ENCODE data around the gene KRTAP10-10. TPM values are rescaled to one million over a fixed set of nuclear protein-coding genes. Genes with fewer than 3 reads are reported as not detected.
A peak's percentile ranks its signal among the peaks of the same experiment; 100 is the strongest.

KRTAP10-10 gene
- total and polyA plus RNA-seq, 9 of the 15 experiments (the other 6 are each of a cell fraction or from before 2014, with no cell fraction given): not detected

- Histone ChIP-seq H4K20me1 (replicated peaks; ENCODE audit: control insufficient read depth, insufficient read depth, low read length) (no peaks in the 10 kb centered on the region), H3K9ac (ENCODE audit: insufficient read depth in 1 of 2, low read depth in 2 of 2, low read length in 2 of 2) (no peak overlapping the region), H2AFZ (ENCODE audit: low read depth, low read length) (no peak overlapping the region), H3K27me3 (ENCODE audit: control insufficient read depth in 2 of 2, insufficient read depth in 2 of 2, low read length in 2 of 2) (peaks cover 14 to 37% of the 10 kb centered on the region in 2 experiments; a peak in 4 of 5 replicates), H3K36me3 (ENCODE audit: control insufficient read depth, insufficient read depth, low read length) (no peaks in the 10 kb centered on the region), H3K27ac (ENCODE audit: extremely low read depth, low read depth, low read length) (no peak overlapping the region), H3K79me2 (ENCODE audit: control insufficient read depth, insufficient read depth, low read length) (no peaks in the 10 kb centered on the region), H3K4me2 (ENCODE audit: insufficient read depth, low read length) (no peak overlapping the region), H3K4me1 (replicated peaks in 1 of 2; ENCODE audit: control insufficient read depth in 2 of 2, insufficient read depth in 2 of 2, low read length in 2 of 2) (peaks cover 0 to 10% of the 10 kb centered on the region in 2 experiments; a peak in 2 of 5 replicates), H3K4me3 (no peak overlapping the region), H3K9me3 (replicated peaks; ENCODE audit: control insufficient read depth, insufficient read depth, low read depth, low read length) (no peaks in the 10 kb centered on the region), H3K9me1 (ENCODE audit: control insufficient read depth, insufficient read depth, low read length) (peaks cover 3% of the 10 kb centered on the region)
- no TSS peak for BruUV-seq (replicated peaks)
- intact Hi-C loops (cut with micrococcal nuclease): no loop called here
- TF ChIP-seq CBFB (CRISPR knock-in tag; IDR thresholded peaks at IDR 0.05): no peak
- TF ChIP-seq PURB (CRISPR knock-in tag; IDR thresholded peaks at IDR 0.05; ENCODE audit: low read depth): no peak
- TF ChIP-seq, protein P1, sequence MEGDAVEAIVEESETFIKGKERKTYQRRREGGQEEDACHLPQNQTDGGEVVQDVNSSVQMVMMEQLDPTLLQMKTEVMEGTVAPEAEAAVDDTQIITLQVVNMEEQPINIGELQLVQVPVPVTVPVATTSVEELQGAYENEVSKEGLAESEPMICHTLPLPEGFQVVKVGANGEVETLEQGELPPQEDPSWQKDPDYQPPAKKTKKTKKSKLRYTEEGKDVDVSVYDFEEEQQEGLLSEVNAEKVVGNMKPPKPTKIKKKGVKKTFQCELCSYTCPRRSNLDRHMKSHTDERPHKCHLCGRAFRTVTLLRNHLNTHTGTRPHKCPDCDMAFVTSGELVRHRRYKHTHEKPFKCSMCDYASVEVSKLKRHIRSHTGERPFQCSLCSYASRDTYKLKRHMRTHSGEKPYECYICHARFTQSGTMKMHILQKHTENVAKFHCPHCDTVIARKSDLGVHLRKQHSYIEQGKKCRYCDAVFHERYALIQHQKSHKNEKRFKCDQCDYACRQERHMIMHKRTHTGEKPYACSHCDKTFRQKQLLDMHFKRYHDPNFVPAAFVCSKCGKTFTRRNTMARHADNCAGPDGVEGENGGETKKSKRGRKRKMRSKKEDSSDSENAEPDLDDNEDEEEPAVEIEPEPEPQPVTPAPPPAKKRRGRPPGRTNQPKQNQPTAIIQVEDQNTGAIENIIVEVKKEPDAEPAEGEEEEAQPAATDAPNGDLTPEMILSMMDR (IDR thresholded peaks at IDR 0.05 in 2 of 3, conservative IDR thresholded peaks at IDR 0.05 in 1 of 3; ENCODE audit: insufficient read depth in 2 of 3, low read depth in 1 of 3, low read length in 3 of 3): peak in 1 of 3 experiments; percentile 9; a peak in 1 of 6 replicates
- TF ChIP-seq THRAP3 (IDR thresholded peaks at IDR 0.05; ENCODE audit: borderline replicate concordance): no peak
- no peak for TF ChIP-seq IRF2 (CRISPR knock-in tag; IDR thresholded peaks at IDR 0.05)
- ChIA-PET POLR2A (no interaction called here), CTCF (ENCODE audit: low intra/inter-chr PET ratio) (no interaction called here)
- peak; percentile 51; the same call in 1 of the 3 replicates for ATAC-seq
- 0% methylated on average over 4 of the region's 4 CpGs for WGBS (ENCODE audit: insufficient coverage, low coverage, missing lambda C conversion rate)
- in situ Hi-C loops (cut with MboI): no loop called here
- no peak for DNase-seq (ENCODE audit: extremely low read depth in 1 of 4, low spot score in 3 of 4)
- FAIRE-seq: peak; percentile 52
Observed at GRCh38 chr21:44618504-44618903, 18.7 kb upstream of the KRTAP10-10 start.

All from K562 (cell line).